IPS-20b (cell line): ENCODE results near the gene FAM219A.
A peak's percentile ranks its signal among the peaks of the same experiment; 100 is the strongest.

ENCODE experiments used
- H3K27ac ChIP-seq: one replicate; pipeline ENCODE4 v1.5.1; 2013; ENCODE audit warnings: low read length
- H3K27me3 ChIP-seq: 2 replicates; pipeline ENCODE4 v1.6.1; 2013; ENCODE audit warnings: mild to moderate bottlenecking, low read length, inconsistent platforms; ENCODE audit not compliant: insufficient read depth
- H3K36me3 ChIP-seq: 2 replicates; pipeline ENCODE4 v1.6.1; 2013; ENCODE audit warnings: low read depth, mild to moderate bottlenecking, inconsistent platforms, low read length, moderate library complexity; ENCODE audit not compliant: insufficient read depth
- H3K4me1 ChIP-seq: 2 replicates; pipeline ENCODE4 v1.6.1; 2013; ENCODE audit warnings: mild to moderate bottlenecking, control low read depth, inconsistent platforms, low read length, moderate library complexity; ENCODE audit not compliant: insufficient read depth
- H3K4me3 ChIP-seq: 2 replicates; pipeline ENCODE4 v1.5.1; 2013; ENCODE audit warnings: mild to moderate bottlenecking, low read length, inconsistent platforms
- H3K9ac ChIP-seq: 2 replicates; pipeline ENCODE4 v1.6.1; 2013; ENCODE audit warnings: low read depth, mild to moderate bottlenecking, inconsistent platforms, low read length, moderate library complexity
- H3K9me3 ChIP-seq: 2 replicates; pipeline ENCODE4 v1.6.1; 2013; ENCODE audit warnings: mild to moderate bottlenecking, low read depth, low read length, inconsistent platforms; ENCODE audit not compliant: insufficient read depth

FAM219A gene, protein sequence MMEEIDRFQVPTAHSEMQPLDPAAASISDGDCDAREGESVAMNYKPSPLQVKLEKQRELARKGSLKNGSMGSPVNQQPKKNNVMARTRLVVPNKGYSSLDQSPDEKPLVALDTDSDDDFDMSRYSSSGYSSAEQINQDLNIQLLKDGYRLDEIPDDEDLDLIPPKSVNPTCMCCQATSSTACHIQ

DNA sequence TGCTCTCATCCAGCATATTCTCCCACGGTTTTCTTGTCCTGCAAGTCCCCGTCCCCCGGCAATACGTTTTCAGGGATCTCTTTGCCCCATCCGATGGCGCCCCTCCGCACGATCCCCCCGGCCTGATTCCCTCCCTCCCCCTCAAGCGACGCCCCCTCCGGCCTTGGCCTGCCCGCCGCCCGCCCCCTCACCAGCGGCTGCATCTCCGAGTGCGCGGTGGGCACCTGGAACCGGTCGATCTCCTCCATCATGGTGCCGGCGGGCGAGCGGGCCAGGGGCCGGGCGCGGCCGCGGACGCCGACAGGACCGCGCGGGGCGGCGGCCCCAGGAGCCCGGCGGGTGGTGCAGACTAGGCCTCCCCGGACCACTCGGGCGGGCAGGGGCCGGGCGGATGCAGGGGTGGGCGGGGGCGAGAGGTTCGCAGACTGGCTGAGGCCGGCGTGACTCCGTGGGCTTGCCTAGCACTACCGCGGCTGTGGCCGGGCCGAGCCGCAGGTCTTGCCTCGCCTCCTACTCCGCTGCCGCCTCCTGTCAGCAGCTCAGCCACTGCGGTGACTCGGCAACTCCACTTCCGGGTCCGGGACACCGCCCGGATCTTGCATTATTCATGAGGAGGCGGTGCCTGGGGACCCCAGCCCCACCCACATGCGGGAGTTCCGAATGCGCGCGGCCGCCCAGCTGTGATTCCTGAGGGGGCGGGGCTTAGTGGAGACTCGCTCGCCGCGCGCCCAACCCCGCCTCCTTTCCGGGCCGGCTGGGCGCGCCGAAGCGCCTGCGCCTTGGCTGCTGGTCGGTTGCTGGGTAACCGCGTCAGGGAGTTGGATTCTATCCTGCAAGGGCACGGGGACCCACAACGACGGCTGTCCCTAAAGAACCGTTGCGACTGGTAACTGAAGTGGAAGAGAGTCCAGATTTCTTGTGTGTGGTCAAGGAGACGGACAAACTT, at the start of gene FAM219A, which contains the start of gene DNAI1:
Gene FAM219A, minus strand, starts transcription at position 558 of the 946 bp plus-strand sequence. Its CDS starts 307 bp downstream, at position 251.
Gene DNAI1, plus strand, starts transcription at position 793 of the 946 bp plus-strand sequence. CDS start 201 bp downstream, outside the sequence.
- Histone ChIP-seq H3K4me1 (peaks cover 6% of the 10 kb centered on the region; the same call in 1 of the 2 replicates), H3K9ac (peak within 1 kb of the TSS; percentile 71; the same call in 1 of the 2 replicates), H3K4me3 (peak within 1 kb of the TSS; percentile 81), H3K27ac (no peak within 1 kb of the TSS), H3K27me3 (peaks cover 41% of the 10 kb centered on the region), H3K9me3 (no peaks in the 10 kb centered on the region), H3K36me3 (no peaks in the 10 kb centered on the region)

DNA sequence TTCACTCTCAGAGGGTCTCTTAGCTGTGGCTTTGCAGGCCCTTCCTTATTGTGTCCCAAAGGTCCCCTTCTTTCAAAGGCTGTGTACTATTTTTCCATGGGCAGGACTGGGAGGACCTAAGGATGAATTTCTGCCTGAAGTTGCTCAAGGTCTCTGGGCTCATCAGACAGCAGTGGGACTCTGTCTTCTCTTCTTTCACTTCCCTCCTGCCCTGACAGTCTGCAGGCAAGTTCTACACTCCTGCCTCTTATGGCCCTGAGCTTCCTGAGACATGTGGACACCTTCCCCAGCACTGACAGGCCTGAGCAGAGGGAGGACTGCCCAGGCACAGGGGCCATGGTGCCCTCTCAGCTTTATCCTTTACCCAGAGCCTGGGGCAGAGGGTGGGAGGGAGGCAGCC, 49.6 kb upstream of the FAM219A start:
- H3K27me3 ChIP-seq, result no peaks in the 10 kb centered on the region
- peaks cover 18% of the 10 kb centered on the region; the same call in 1 of the 2 replicates for H3K4me1 ChIP-seq
- no peak overlapping the region for H3K9ac ChIP-seq
- H3K4me3 ChIP-seq, result no peak overlapping the region
- no peaks in the 10 kb centered on the region for H3K36me3 ChIP-seq
- H3K27ac ChIP-seq, result no peak overlapping the region
- no peaks in the 10 kb centered on the region for H3K9me3 ChIP-seq

DNA sequence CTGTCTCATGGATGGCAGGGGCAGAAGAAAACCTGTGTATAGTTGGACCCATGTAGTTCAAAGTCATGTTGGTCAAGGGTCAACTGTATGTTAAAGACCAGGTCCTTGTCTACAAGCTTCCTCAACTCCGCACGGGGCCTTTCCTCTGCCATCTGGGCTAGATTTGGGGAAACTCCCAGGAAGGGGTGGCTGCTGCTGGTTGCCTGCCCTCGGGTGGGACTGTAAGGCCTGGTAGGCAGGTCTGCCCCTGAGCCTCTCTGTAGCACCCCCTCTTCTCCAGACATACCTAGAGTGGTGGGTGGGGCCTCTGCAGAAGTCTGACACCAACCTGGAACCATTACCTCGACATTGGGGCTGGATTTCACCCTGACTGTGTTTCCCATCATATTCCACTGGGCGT, 49.2 kb upstream of the FAM219A start:
- no peak overlapping the region for H3K27ac ChIP-seq
- H3K9ac ChIP-seq, result no peak overlapping the region
- H3K9me3 ChIP-seq, result no peaks in the 10 kb centered on the region
- H3K27me3 ChIP-seq, result no peaks in the 10 kb centered on the region
- H3K4me3 ChIP-seq, result no peak overlapping the region
- H3K36me3 ChIP-seq, result no peaks in the 10 kb centered on the region
- peaks cover 14% of the 10 kb centered on the region; the same call in 1 of the 2 replicates for H3K4me1 ChIP-seq

- Histone ChIP-seq H3K9ac (no peak overlapping the region), H3K27me3 (no peaks in the 10 kb centered on the region), H3K4me3 (no peak overlapping the region), H3K27ac (no peak overlapping the region), H3K9me3 (no peaks in the 10 kb centered on the region), H3K4me1 (peaks cover 8% of the 10 kb centered on the region; the same call in 1 of the 2 replicates), H3K36me3 (no peaks in the 10 kb centered on the region)
Observed at GRCh38 chr9:34506623-34507022, 48.3 kb upstream of the FAM219A start.

DNA sequence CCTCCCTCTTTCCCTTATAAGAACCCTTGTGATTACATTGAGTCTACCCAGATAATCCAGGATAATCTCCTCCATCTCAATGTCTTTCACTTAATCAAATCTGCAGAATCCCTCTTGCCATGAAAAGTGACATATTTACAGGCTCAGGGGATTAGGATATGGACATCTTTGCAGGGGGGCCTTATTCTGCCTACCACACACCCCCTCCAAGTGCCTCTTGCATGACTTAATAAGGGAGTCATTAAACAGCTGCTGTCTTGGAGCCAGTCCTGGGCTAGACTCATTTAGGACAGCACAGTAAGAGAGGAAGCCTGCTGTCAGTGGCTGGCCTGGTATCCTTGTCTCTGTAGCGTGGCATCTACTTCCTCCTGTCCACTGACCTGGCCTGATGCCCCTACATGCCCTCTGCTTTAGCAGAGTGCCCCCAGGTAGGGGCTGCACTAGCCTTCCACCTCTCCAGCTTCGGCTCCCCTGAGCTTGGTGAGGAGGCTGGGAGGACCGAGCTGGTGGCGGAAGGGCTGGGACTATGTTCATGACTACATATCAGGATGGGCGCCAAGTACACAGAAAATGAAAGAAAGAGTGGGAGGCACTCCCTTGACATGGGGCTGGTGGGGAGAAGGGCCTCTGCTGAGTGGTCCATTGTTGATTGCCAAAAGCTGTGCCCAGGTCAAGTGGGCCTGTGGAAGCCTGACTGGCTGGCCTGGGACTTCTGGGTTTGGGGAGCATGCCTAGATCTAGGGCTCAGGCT, 47.2 kb upstream of the FAM219A start:
- H3K9ac ChIP-seq, result no peak overlapping the region
- H3K9me3 ChIP-seq, result no peaks in the 10 kb centered on the region
- H3K27me3 ChIP-seq, result no peaks in the 10 kb centered on the region
- H3K36me3 ChIP-seq, result no peaks in the 10 kb centered on the region
- H3K27ac ChIP-seq, result no peak overlapping the region
- H3K4me3 ChIP-seq, result no peak overlapping the region
- peaks cover 7% of the 10 kb centered on the region; the same call in 1 of the 2 replicates for H3K4me1 ChIP-seq

GRCh38 chr9:34503406-34503805, 45.0 kb upstream of the FAM219A start:
- Histone ChIP-seq H3K4me1 (no peaks in the 10 kb centered on the region), H3K36me3 (no peaks in the 10 kb centered on the region), H3K9me3 (no peaks in the 10 kb centered on the region), H3K4me3 (no peak overlapping the region), H3K27ac (no peak overlapping the region), H3K27me3 (no peaks in the 10 kb centered on the region), H3K9ac (no peak overlapping the region)

DNA sequence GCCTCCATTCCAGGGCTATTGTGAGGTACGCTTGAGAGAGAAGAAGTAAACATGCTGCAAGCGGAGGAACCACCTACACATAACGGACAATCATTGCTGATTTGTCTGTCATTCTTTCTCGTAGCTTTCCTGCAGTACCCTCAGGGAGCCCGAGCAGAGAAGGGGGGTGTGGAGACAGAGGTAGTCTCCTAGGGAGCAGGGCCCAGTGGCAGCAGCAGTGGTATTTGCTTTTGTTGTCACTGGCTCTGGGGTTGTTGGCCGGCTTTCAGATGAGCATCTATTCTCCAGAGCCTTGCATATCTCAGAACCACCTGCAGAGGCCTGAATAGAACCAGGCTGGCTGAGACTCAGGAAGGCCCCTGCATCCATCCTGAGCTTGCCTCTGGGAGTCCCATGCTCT, 44.5 kb upstream of the FAM219A start:
- no peaks in the 10 kb centered on the region for H3K9me3 ChIP-seq
- no peak overlapping the region for H3K27ac ChIP-seq
- H3K4me1 ChIP-seq, result no peaks in the 10 kb centered on the region
- no peaks in the 10 kb centered on the region for H3K27me3 ChIP-seq
- H3K36me3 ChIP-seq, result no peaks in the 10 kb centered on the region
- H3K9ac ChIP-seq, result no peak overlapping the region
- no peak overlapping the region for H3K4me3 ChIP-seq

GRCh38 chr9:34502471-34502870, 44.1 kb upstream of the FAM219A start:
- Histone ChIP-seq H3K36me3 (no peaks in the 10 kb centered on the region), H3K9ac (no peak overlapping the region), H3K9me3 (no peaks in the 10 kb centered on the region), H3K27ac (no peak overlapping the region), H3K27me3 (no peaks in the 10 kb centered on the region), H3K4me3 (no peak overlapping the region), H3K4me1 (no peaks in the 10 kb centered on the region)

- Histone ChIP-seq H3K9me3 (no peaks in the 10 kb centered on the region), H3K27me3 (no peaks in the 10 kb centered on the region), H3K4me3 (no peak overlapping the region), H3K4me1 (no peaks in the 10 kb centered on the region), H3K27ac (no peak overlapping the region), H3K9ac (no peak overlapping the region), H3K36me3 (no peaks in the 10 kb centered on the region)
Observed at GRCh38 chr9:34501889-34502425, 43.6 kb upstream of the FAM219A start.

DNA sequence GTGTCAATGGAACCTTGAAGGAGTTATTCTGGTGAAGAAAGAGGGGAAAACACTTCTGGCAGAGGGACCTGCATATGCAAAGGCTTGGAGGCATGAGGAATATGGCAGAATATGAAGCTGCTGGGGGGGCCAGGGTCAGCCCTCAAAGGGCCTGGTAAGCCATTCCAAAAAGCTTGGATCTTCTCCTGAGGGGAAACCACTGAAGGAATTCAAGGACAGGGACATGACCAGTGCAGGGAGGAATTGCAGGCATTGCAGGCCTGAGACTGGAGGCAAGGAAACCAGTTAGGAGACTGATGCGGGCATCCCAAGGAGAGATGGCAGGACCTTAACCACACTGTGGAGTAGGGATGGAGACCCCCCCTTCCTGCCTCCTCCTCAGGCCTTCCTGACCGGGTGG, 43.0 kb upstream of the FAM219A start:
- no peaks in the 10 kb centered on the region for H3K36me3 ChIP-seq
- H3K27ac ChIP-seq, result no peak overlapping the region
- H3K4me3 ChIP-seq, result no peak overlapping the region
- no peaks in the 10 kb centered on the region for H3K9me3 ChIP-seq
- no peaks in the 10 kb centered on the region for H3K4me1 ChIP-seq
- H3K27me3 ChIP-seq, result no peaks in the 10 kb centered on the region
- no peak overlapping the region for H3K9ac ChIP-seq

- Histone ChIP-seq H3K9ac (no peak overlapping the region), H3K4me1 (no peaks in the 10 kb centered on the region), H3K27ac (no peak overlapping the region), H3K27me3 (no peaks in the 10 kb centered on the region), H3K36me3 (no peaks in the 10 kb centered on the region), H3K9me3 (no peaks in the 10 kb centered on the region), H3K4me3 (no peak overlapping the region)
Observed at GRCh38 chr9:34500623-34501267, 42.4 kb upstream of the FAM219A start.
